ENCODE data around the gene CNTN4. TPM values are rescaled to one million over a fixed set of nuclear protein-coding genes. Genes with fewer than 3 reads are reported as not detected.

The CNTN4 gene
- total and polyA plus RNA-seq, 2 experiments from 2014 or later = 0.91 to 4.0 TPM

GRCh38 chr3:2847062-2847841, 748.6 kb downstream of the CNTN4 start:
- no peak overlapping the region for H3K4me2 ChIP-seq
- Mint-ChIP-seq H3K27me3 (ENCODE audit: insufficient read depth, low read depth, poor library complexity) (peaks cover 1% of the 10 kb centered on the region), H3K27ac (no peak overlapping the region), H3K4me1 (no peaks in the 10 kb centered on the region), H3K4me3 (no peak overlapping the region), H3K9me3 (peaks cover 95% of the 10 kb centered on the region), H3K36me3 (ENCODE audit: low read depth) (peaks cover 51% of the 10 kb centered on the region)
- no peak overlapping the region for H3K4me3 ChIP-seq
- no peaks in the 10 kb centered on the region for H4K20me1 ChIP-seq (replicated peaks; ENCODE audit: insufficient read depth)
- H3K79me2 ChIP-seq (replicated peaks; ENCODE audit: insufficient read depth) = no peaks in the 10 kb centered on the region
- H3K9me2 ChIP-seq (ENCODE audit: insufficient read depth) = no peaks in the 10 kb centered on the region
- no peak for TF ChIP-seq EZH2phosphoT487 (IDR thresholded peaks at IDR 0.05; ENCODE audit: unreplicated experiment)
- TF ChIP-seq ZNF114 (CRISPR knock-in tag; IDR thresholded peaks at IDR 0.05) = no peak
- TF ChIP-seq JUNB (IDR thresholded peaks at IDR 0.05; ENCODE audit: unreplicated experiment) = no peak
- TF ChIP-seq STAT1 (IDR thresholded peaks at IDR 0.05; ENCODE audit: unreplicated experiment) = no peak
- no peak for TF ChIP-seq POLR2AphosphoS5 (IDR thresholded peaks at IDR 0.05; ENCODE audit: low read depth)
- TF ChIP-seq CREB1 (CRISPR knock-in tag; IDR thresholded peaks at IDR 0.05; ENCODE audit: low read depth) = no peak
- no peak overlapping the region for H2AFZ ChIP-seq
- no peaks in the 10 kb centered on the region for H3K27me3 ChIP-seq (ENCODE audit: insufficient read depth)
- no peak for DNase-seq (ENCODE audit: low spot score)
- H3K36me3 ChIP-seq (ENCODE audit: insufficient read depth) = no peaks in the 10 kb centered on the region
- no peaks in the 10 kb centered on the region for H3F3A ChIP-seq (replicated peaks; ENCODE audit: low read depth)
- ATAC-seq = no peak
- no peak overlapping the region for H3K27ac ChIP-seq (ENCODE audit: low read depth)
- no peaks in the 10 kb centered on the region for H3K4me1 ChIP-seq (ENCODE audit: insufficient read depth)

GRCh38 chr3:2849092-2849491, 750.4 kb downstream of the CNTN4 start:
- no peak for ATAC-seq
- no peak overlapping the region for H3K27ac Mint-ChIP-seq
- H3K9me3 Mint-ChIP-seq = peaks cover 95% of the 10 kb centered on the region
- Histone ChIP-seq H3K4me3 (no peak overlapping the region), H2AFZ (no peak overlapping the region), H4K20me1 (replicated peaks; ENCODE audit: insufficient read depth) (no peaks in the 10 kb centered on the region), H3F3A (replicated peaks; ENCODE audit: low read depth) (no peaks in the 10 kb centered on the region), H3K79me2 (replicated peaks; ENCODE audit: insufficient read depth) (no peaks in the 10 kb centered on the region), H3K4me2 (no peak overlapping the region), H3K4me1 (ENCODE audit: insufficient read depth) (no peaks in the 10 kb centered on the region), H3K36me3 (ENCODE audit: insufficient read depth) (no peaks in the 10 kb centered on the region), H3K27me3 (ENCODE audit: insufficient read depth) (no peaks in the 10 kb centered on the region), H3K9me2 (ENCODE audit: insufficient read depth) (no peaks in the 10 kb centered on the region), H3K27ac (ENCODE audit: low read depth) (no peak overlapping the region)
- no peaks in the 10 kb centered on the region for H3K4me1 Mint-ChIP-seq
- peaks cover 4% of the 10 kb centered on the region for H3K27me3 Mint-ChIP-seq (ENCODE audit: insufficient read depth, low read depth, poor library complexity)
- no peak for TF ChIP-seq NANOG (IDR thresholded peaks at IDR 0.05; ENCODE audit: borderline replicate concordance)
- TF ChIP-seq, protein P1, sequence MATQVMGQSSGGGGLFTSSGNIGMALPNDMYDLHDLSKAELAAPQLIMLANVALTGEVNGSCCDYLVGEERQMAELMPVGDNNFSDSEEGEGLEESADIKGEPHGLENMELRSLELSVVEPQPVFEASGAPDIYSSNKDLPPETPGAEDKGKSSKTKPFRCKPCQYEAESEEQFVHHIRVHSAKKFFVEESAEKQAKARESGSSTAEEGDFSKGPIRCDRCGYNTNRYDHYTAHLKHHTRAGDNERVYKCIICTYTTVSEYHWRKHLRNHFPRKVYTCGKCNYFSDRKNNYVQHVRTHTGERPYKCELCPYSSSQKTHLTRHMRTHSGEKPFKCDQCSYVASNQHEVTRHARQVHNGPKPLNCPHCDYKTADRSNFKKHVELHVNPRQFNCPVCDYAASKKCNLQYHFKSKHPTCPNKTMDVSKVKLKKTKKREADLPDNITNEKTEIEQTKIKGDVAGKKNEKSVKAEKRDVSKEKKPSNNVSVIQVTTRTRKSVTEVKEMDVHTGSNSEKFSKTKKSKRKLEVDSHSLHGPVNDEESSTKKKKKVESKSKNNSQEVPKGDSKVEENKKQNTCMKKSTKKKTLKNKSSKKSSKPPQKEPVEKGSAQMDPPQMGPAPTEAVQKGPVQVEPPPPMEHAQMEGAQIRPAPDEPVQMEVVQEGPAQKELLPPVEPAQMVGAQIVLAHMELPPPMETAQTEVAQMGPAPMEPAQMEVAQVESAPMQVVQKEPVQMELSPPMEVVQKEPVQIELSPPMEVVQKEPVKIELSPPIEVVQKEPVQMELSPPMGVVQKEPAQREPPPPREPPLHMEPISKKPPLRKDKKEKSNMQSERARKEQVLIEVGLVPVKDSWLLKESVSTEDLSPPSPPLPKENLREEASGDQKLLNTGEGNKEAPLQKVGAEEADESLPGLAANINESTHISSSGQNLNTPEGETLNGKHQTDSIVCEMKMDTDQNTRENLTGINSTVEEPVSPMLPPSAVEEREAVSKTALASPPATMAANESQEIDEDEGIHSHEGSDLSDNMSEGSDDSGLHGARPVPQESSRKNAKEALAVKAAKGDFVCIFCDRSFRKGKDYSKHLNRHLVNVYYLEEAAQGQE (IDR thresholded peaks at IDR 0.05; ENCODE audit: unreplicated experiment) = no peak
- TF ChIP-seq STAT1 (IDR thresholded peaks at IDR 0.05; ENCODE audit: unreplicated experiment) = no peak
- TF ChIP-seq ZNF331 (CRISPR knock-in tag; IDR thresholded peaks at IDR 0.05; ENCODE audit: low read depth) = no peak
- no peak for TF ChIP-seq EZH2phosphoT487 (IDR thresholded peaks at IDR 0.05; ENCODE audit: unreplicated experiment)
- TF ChIP-seq CTCF (conservative IDR thresholded peaks at IDR 0.05; ENCODE audit: low read depth in 2 of 2) = no peak
- no peak for TF ChIP-seq EZH2 (IDR thresholded peaks at IDR 0.05; ENCODE audit: low read depth, unreplicated experiment)
- TF ChIP-seq POLR2AphosphoS5 (IDR thresholded peaks at IDR 0.05; ENCODE audit: low read depth) = no peak
- no peak overlapping the region for H3K4me3 Mint-ChIP-seq
- H3K36me3 Mint-ChIP-seq (ENCODE audit: low read depth) = peaks cover 45% of the 10 kb centered on the region
- no peak for DNase-seq (ENCODE audit: low spot score)

All from GM23338 (cell line).